T-cell (primary cell): Measurements from ENCODE around the gene TNNI2. TPM values are rescaled to one million over a fixed set of nuclear protein-coding genes. Genes with fewer than 3 reads are reported as not detected.
"Not testable (repeated sequence)": the region's sequence is repeated elsewhere in the genome, so short reads cannot be mapped to it uniquely, and the experiment has no call there.

Experiments used
- ATAC-seq, 4 experiments: fragments of 200-7000 bp in 3 of 4; fragments of 150-1000 bp in 1 of 4; cut with Tn5 transposase; replicated peaks in 1 of 4; 1 replicate in 3 of 4; 2 replicates in 1 of 4; pipeline ENCODE4 v1.10.0; 2021; ENCODE audit warnings: moderate library complexity in 3 of 4, mild to moderate bottlenecking in 2 of 4, moderate number of reproducible peaks in 1 of 4
- CTCF ChIA-PET, 2 donors: fragments of 300-600 bp; sonication (Branson Sonifier 250); formaldehyde crosslinking; loops; one replicate each; lab custom pipeline; 2022; ENCODE audit warnings: antibody characterized with exemption in 2 of 2; lab: Charles Lee
- POLR2A ChIA-PET, 2 donors: fragments of 300-600 bp; sonication (Branson Sonifier 250); formaldehyde crosslinking; loops; one replicate each; lab custom pipeline; 2022; ENCODE audit warnings: antibody characterized with exemption in 2 of 2; lab: Charles Lee
- DNase-seq, 35 experiments: peaks; one replicate each; pipeline versions ENCODE4 v3.0.0 to v3.0.0-alpha.2; 2013 to 2023
- H3K27ac ChIP-seq: one replicate; pipeline ENCODE4 v1.5.1; 2013; ENCODE audit warnings: low read length
- H3K27me3 ChIP-seq, 2 experiments: replicated peaks in 1 of 2; 1 replicate in 1 of 2; 2 replicates in 1 of 2; pipeline versions ENCODE4 v1.6.1 to v1.7.0; 2013; ENCODE audit warnings: low read length in 1 of 2, mixed read lengths in 1 of 2; ENCODE audit not compliant: control insufficient read depth in 2 of 2, insufficient read depth in 2 of 2; ENCODE audit errors: extremely low read depth in 1 of 2
- H3K36me3 ChIP-seq, 2 donors: 1 replicate in 1 of 2; 2 replicates in 1 of 2; pipeline versions ENCODE4 v1.6.1 to v1.7.0; 2013; ENCODE audit warnings: low read length in 1 of 2; ENCODE audit not compliant: control insufficient read depth in 2 of 2, insufficient read depth in 1 of 2; ENCODE audit errors: extremely low read depth in 1 of 2
- H3K4me1 ChIP-seq, 2 experiments: 1 replicate in 1 of 2; 2 replicates in 1 of 2; pipeline versions ENCODE4 v1.6.1 to v1.7.0; 2013; ENCODE audit warnings: low read length in 2 of 2, mixed read lengths in 1 of 2; ENCODE audit not compliant: insufficient read depth in 2 of 2, control insufficient read depth in 1 of 2; ENCODE audit errors: extremely low read depth in 1 of 2
- H3K4me3 ChIP-seq, 2 donors: 1 replicate in 1 of 2; 2 replicates in 1 of 2; pipeline versions ENCODE4 v1.5.1 to v1.7.0; 2013; ENCODE audit warnings: mild to moderate bottlenecking in 2 of 2, low read length in 1 of 2, moderate library complexity in 1 of 2; ENCODE audit not compliant: control insufficient read depth in 1 of 2; ENCODE audit errors: extremely low read depth in 1 of 2
- H3K9me3 ChIP-seq: 2 replicates; pipeline ENCODE4 v1.7.0; 2013
- H3K27ac Mint-ChIP-seq, 2 donors: one replicate each; pipeline ENCODE4 v1.8.0; 2020 to 2021; ENCODE audit warnings: mild to moderate bottlenecking in 2 of 2, mixed read lengths in 2 of 2
- H3K27me3 Mint-ChIP-seq, 2 donors: one replicate each; pipeline ENCODE4 v1.8.0; 2021 to 2022; ENCODE audit warnings: mixed read lengths in 2 of 2
- H3K36me3 Mint-ChIP-seq: one replicate; pipeline ENCODE4 v1.8.0; 2021; ENCODE audit warnings: mixed read lengths
- H3K4me1 Mint-ChIP-seq, 3 donors: one replicate each; pipeline ENCODE4 v1.8.0; 2020 to 2022; ENCODE audit warnings: mixed read lengths in 3 of 3, mild to moderate bottlenecking in 1 of 3
- H3K4me3 Mint-ChIP-seq, 3 donors: one replicate each; pipeline ENCODE4 v1.8.0; 2020 to 2022; ENCODE audit warnings: mild to moderate bottlenecking in 3 of 3, mixed read lengths in 3 of 3, moderate library complexity in 3 of 3
- H3K9me3 Mint-ChIP-seq, 3 donors: one replicate each; pipeline ENCODE4 v1.8.0; 2020 to 2022; ENCODE audit warnings: mixed read lengths in 3 of 3
- WGBS: methylation state at CpG from one replicate; pipeline ENCODE4 v1.1.5; 2013; ENCODE audit warnings: missing lambda C conversion rate; ENCODE audit not compliant: insufficient coverage; 5-methylcytosine and 5-hydroxymethylcytosine counted together
- total RNA-seq, 35 experiments: library from RNA in 6 of 35; stranded (reverse) in 6 of 35; fragments of 120-200 nt in 1 of 35; gene quantifications; one replicate each; pipeline versions ENCODE4 v1.2.1 to v1.2.4 and lab custom pipeline; 2013 to 2026

TNNI2 gene
- total RNA-seq, 5 donors from 2014 or later (not counting 1 experiment from before 2014, with no cell fraction given): 0.39 TPM; not detected in 4

DNA sequence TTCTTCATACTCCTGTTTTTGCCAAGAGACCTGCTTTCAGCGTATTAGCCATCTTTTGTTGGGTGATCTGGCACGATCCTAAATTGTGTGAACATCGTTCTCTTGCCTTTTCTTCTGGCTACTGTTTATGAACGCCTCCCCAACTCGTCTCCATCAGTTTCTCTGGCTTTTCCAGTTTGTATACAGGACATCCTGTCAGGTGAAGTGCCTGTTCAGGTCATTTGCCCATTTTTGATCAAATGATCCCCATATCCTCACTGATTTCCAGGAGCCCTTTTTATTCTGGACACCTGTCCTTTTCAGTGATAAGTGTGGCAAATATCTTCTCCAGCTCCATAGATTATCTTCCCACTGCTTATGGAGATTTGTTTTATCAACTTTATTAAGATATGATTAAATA is 26.5 kb upstream of the TNNI2 start:
- CTCF ChIA-PET: interaction anchor here in 1 of 2 donors (0.6 kb wide), 1 partner anchor 111 kb away, joined by 3 read pairs; no protein-coding TSS in a partner anchor
- no peak for ATAC-seq

DNA sequence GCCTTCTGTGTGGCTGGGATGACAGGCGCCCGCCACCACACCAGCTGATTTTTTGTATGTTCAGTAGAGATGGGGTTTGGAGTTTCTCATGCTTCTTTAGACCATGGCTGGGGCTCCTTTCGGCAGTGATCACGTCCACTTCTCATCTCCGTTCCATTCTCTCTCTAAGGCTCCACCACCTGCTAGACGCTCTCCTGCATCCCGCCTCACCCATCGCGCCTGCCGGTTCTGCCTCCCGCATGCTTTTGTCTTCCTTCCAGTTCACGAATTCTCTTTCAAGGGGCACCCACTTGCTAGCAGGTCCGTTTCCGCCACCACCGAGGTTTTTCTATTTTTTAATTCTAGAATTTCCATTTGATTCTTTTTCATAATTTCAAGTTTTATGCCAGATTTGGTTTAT is 26.0 kb upstream of the TNNI2 start:
- peaks cover 5 to 20% of the 10 kb centered on the region in 2 experiments for H3K27me3 ChIP-seq
- ATAC-seq (no peak), DNase-seq (no peak)
- no peak overlapping the region for H3K4me3 ChIP-seq
- Mint-ChIP-seq H3K27ac (no peak overlapping the region), H3K36me3 (no peaks in the 10 kb centered on the region), H3K27me3 (peaks cover 3 to 11% of the 10 kb centered on the region in 2 donors), H3K4me1 (no peaks in the 10 kb centered on the region), H3K4me3 (no peak overlapping the region), H3K9me3 (peaks cover 0 to 6% (median 0%) of the 10 kb centered on the region in 3 donors)
- H3K4me1 ChIP-seq: no peaks in the 10 kb centered on the region
- 89% methylated on average over 9 of the region's 15 CpGs for WGBS
- no peaks in the 10 kb centered on the region for H3K9me3 ChIP-seq
- ChIA-PET POLR2A (no interaction called here), CTCF (no interaction called here)
- H3K27ac ChIP-seq: no peak overlapping the region
- H3K36me3 ChIP-seq: no peaks in the 10 kb centered on the region

More for the DNA sequence above, 26.5 kb upstream of the TNNI2 start:
- Histone ChIP-seq H3K27me3 (peaks cover 5 to 20% of the 10 kb centered on the region in 2 experiments), H3K4me1 (no peaks in the 10 kb centered on the region), H3K9me3 (no peaks in the 10 kb centered on the region), H3K27ac (no peak overlapping the region), H3K4me3 (no peak overlapping the region), H3K36me3 (no peaks in the 10 kb centered on the region)
- DNase-seq: no peak
- POLR2A ChIA-PET: no interaction called here
- Mint-ChIP-seq H3K9me3 (peaks cover 0 to under 1% (median 0%) of the 10 kb centered on the region in 3 donors), H3K4me1 (no peaks in the 10 kb centered on the region), H3K36me3 (no peaks in the 10 kb centered on the region), H3K27me3 (peaks cover 8 to 11% of the 10 kb centered on the region in 2 donors), H3K27ac (no peak overlapping the region), H3K4me3 (no peak overlapping the region)
- WGBS: 86% methylated on average over 5 of the region's 5 CpGs

DNA sequence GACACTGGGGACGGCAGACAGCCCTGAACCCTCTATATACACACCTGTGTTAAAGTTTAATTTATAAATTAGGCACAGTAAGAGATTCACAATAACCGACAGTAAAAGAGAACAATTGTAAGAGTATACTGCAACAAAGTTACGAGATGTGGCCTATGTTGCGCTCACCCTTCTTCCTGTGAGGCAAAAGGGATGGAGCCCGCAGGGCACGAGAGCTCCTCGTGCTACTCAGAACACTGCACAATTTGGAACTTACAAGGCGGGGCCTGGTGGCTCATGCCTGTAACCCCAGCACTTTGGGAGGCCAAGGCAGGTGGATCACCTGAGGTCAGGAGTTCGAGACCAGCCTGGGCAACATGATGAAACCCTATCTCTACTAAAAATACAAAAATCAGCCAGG is 25.4 kb upstream of the TNNI2 start:
- H3K36me3 Mint-ChIP-seq, H3K27ac ChIP-seq, H3K4me3 ChIP-seq, DNase-seq, H3K27ac Mint-ChIP-seq, ATAC-seq, H3K4me1 Mint-ChIP-seq, H3K4me3 Mint-ChIP-seq, POLR2A ChIA-PET, CTCF ChIA-PET, H3K9me3 Mint-ChIP-seq, H3K4me1 ChIP-seq, H3K9me3 ChIP-seq, H3K36me3 ChIP-seq: not testable (repeated sequence)
- peaks cover 0 to 11% of the 10 kb centered on the region in 2 donors for H3K27me3 Mint-ChIP-seq
- WGBS: 87% methylated on average over 7 of the region's 9 CpGs
- H3K27me3 ChIP-seq: peaks cover 5 to 20% of the 10 kb centered on the region in 2 experiments

GRCh38 chr11:1814691-1815090 is 24.1 kb upstream of the TNNI2 start:
- DNase-seq (no peak), ATAC-seq (no peak)
- Mint-ChIP-seq H3K9me3 (peaks cover 0 to 9% (median 0%) of the 10 kb centered on the region in 3 donors), H3K4me3 (no peak overlapping the region), H3K27me3 (peaks cover 0 to 11% of the 10 kb centered on the region in 2 donors), H3K27ac (no peak overlapping the region), H3K4me1 (no peaks in the 10 kb centered on the region), H3K36me3 (no peaks in the 10 kb centered on the region)
- Histone ChIP-seq H3K27me3 (peaks cover 5 to 20% of the 10 kb centered on the region in 2 experiments), H3K27ac (no peak overlapping the region), H3K4me3 (no peak overlapping the region), H3K4me1 (no peaks in the 10 kb centered on the region), H3K36me3 (no peaks in the 10 kb centered on the region), H3K9me3 (no peaks in the 10 kb centered on the region)
- ChIA-PET POLR2A (no interaction called here), CTCF (no interaction called here)
- 80% methylated on average over 10 of the region's 10 CpGs for WGBS

DNA sequence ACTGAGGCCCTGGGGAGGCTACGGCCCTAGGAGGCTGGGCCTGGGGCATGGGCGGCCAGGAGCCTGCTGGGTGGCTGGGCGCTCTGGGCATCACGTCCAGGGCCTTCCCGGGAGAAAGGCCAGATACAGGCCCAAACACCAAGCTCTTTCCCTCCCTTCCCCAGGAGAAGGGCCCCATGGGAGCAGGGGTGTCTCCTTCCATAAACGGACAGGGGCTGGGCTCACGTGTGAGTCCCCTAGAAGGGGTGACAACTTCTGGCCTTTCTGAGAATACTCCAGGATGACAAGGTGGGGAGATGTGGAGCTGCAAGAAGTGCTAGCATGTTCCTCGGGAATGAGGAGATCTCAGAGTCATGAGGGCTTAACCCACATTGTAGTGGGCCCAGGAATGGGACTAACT is 23.5 kb upstream of the TNNI2 start:
- POLR2A ChIA-PET: no interaction called here
- 78% methylated on average over 6 of the region's 8 CpGs for WGBS

DNA sequence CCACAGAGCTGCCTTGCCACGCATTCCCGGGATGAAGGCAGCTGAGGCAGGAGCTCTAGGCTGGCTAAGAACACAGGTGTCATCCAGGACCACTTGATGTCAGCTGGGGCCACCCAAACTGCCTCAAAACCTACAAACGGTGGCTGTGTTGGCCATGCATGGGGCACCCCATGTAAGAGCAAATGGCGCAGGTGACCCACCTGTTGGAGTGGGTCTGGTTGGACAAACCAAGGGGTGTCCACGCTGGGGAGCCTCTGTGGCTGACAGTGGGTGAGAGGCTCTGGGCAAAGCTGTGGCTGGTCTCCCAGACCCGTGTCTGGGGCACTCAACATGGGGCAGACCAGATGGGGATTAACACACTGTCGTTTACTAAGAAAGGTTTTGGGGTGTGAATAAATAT is 23.0 kb upstream of the TNNI2 start:
- no peak overlapping the region for H3K27ac Mint-ChIP-seq
- no peaks in the 10 kb centered on the region for H3K4me1 Mint-ChIP-seq
- no peaks in the 10 kb centered on the region for H3K4me1 ChIP-seq
- no peak for ATAC-seq
- POLR2A ChIA-PET: no interaction called here
- 80% methylated on average over 5 of the region's 7 CpGs for WGBS
- H3K27ac ChIP-seq: no peak overlapping the region
- H3K27me3 Mint-ChIP-seq: peaks cover 0 to 11% of the 10 kb centered on the region in 2 donors
- no peaks in the 10 kb centered on the region for H3K36me3 Mint-ChIP-seq
- CTCF ChIA-PET: interaction anchor here in 1 of 2 donors (0.6 kb wide), 1 partner anchor 513 kb away, joined by 3 read pairs; no protein-coding TSS in a partner anchor
- H3K9me3 ChIP-seq: no peaks in the 10 kb centered on the region
- no peak overlapping the region for H3K4me3 Mint-ChIP-seq
- DNase-seq: no peak
- H3K9me3 Mint-ChIP-seq: peaks cover 0 to 9% (median 0%) of the 10 kb centered on the region in 3 donors
- no peak overlapping the region for H3K4me3 ChIP-seq
- peaks cover 2 to 20% of the 10 kb centered on the region in 2 experiments for H3K27me3 ChIP-seq
- no peaks in the 10 kb centered on the region for H3K36me3 ChIP-seq

More for the DNA sequence above, 23.5 kb upstream of the TNNI2 start:
- no peak overlapping the region for H3K4me3 Mint-ChIP-seq
- Histone ChIP-seq H3K4me1 (no peaks in the 10 kb centered on the region), H3K27me3 (peaks cover 5 to 20% of the 10 kb centered on the region in 2 experiments), H3K27ac (no peak overlapping the region), H3K4me3 (no peak overlapping the region), H3K36me3 (no peaks in the 10 kb centered on the region), H3K9me3 (no peaks in the 10 kb centered on the region)
- no peaks in the 10 kb centered on the region for H3K4me1 Mint-ChIP-seq
- DNase-seq: no peak
- H3K27ac Mint-ChIP-seq: no peak overlapping the region
- H3K36me3 Mint-ChIP-seq: no peaks in the 10 kb centered on the region
- peaks cover 0 to 9% (median 0%) of the 10 kb centered on the region in 3 donors for H3K9me3 Mint-ChIP-seq
- H3K27me3 Mint-ChIP-seq: peaks cover 0 to 11% of the 10 kb centered on the region in 2 donors
- no peak for ATAC-seq
- CTCF ChIA-PET: no interaction called here
